GM12865 (cell line): ENCODE measurements around the gene APBA2.

Experiments
- DNase-seq: peaks from one replicate; pipeline ENCODE4 v3.0.0; 2010; ENCODE audit warnings: low read depth
- H3K4me3 ChIP-seq: 2 replicates; pipeline ENCODE4 v1.5.1; 2011; ENCODE audit warnings: mild to moderate bottlenecking, low read depth, low read length, control low read depth
- CTCF ChIP-seq: IDR thresholded peaks from 2 replicates; pipeline ENCODE4 v1.5.1; 2011; ENCODE audit warnings: low read length, control low read depth, low read depth, inconsistent platforms; ENCODE audit not compliant: insufficient read depth; ENCODE audit errors: missing control alignments

APBA2 gene

DNA sequence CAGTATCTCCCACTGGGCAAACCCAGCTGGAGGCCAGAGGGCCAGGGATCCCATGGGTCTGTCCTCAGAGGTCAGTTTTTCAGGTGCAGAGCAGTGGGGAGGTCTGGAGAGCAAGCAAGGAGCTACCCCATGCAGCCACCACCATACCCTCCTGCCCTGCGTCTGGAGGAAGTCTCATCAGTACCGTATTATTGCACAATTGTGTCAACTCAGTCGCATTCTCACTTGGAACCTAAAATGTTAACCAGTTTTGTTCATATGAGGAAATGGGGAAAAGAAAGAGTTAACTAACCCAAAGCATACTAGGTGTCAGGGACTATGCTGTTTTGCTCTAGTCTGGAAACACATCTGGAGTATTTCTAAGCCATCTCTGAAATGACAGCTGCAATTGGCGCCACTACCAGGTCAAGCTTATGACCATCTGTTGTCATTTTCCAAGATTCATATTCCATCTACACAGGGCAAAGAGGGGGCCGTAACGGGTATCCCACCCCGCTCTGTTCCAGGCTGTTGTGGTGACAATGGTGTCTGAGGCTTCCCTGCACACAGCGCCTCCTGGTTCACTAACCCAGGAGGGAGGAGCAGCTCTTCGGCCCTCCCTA lies 16.9 kb upstream of the APBA2 start:
- H3K4me3 ChIP-seq = no peak overlapping the region
- no peak for TF ChIP-seq CTCF
- DNase-seq = no peak

DNA sequence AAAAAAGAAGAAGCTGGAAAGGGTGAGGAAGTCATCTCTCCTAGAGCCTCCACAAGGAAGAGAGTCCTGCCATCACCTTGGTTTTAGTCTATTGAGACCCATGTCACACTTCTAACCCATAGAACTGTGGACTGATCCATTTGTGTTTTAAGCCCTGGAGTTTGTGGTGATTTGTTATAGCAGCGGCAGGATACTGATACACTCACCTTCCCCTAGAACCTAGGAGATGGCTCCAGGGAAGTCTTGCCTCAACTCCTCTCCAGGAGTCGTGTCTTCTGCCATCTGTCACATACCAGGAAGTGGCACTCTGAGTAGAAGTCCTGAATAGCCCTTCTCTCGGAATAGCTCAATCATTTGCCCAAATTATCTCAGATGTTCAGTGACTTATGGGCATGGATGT lies 14.6 kb upstream of the APBA2 start:
- DNase-seq = no peak
- no peak overlapping the region for H3K4me3 ChIP-seq
- TF ChIP-seq CTCF = no peak

GRCh38 chr15:28873006-28873405 lies 12.8 kb upstream of the APBA2 start:
- no peak for DNase-seq
- H3K4me3 ChIP-seq = no peak overlapping the region
- no peak for TF ChIP-seq CTCF

- DNase-seq = no peak
- no peak overlapping the region for H3K4me3 ChIP-seq
- no peak for TF ChIP-seq CTCF
These were observed 12.1 kb upstream of the APBA2 start for GRCh38 chr15:28873585-28874190.

DNA sequence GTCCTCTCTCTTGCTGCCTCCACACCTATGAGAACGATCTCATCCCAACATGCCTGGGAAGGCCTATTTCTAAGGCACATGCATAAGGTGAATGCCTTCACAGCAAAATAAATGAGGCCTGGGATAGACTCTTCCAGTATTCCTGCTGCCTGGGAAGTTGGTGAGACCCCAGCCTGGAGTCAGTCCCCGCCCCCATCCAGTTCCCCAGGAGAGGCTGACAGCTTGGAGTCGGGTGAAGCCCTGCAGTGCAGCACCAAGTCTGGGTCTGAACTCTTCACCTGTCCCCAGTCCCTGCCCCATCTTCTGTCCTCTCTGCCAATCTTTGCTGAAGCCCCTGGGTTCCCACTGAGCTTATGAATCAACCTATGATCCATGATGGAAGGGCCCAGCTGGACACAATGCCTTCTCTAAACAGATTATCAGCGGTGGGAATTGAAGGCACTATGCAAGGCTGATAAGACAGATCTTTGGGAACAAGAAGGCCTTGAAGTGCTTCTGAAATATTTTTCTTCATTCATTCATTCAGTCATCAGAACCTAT lies 10.2 kb upstream of the APBA2 start:
- DNase-seq = no peak
- no peak for TF ChIP-seq CTCF
- H3K4me3 ChIP-seq = no peak overlapping the region

- no peak for DNase-seq
- no peak overlapping the region for H3K4me3 ChIP-seq
- TF ChIP-seq CTCF = no peak
These were observed 9.5 kb upstream of the APBA2 start for GRCh38 chr15:28876131-28876844.
